ENCODE results near the gene RNFT2. TPM values are rescaled to one million over a fixed set of nuclear protein-coding genes. Genes with fewer than 3 reads are reported as not detected.
"Not testable (repeated sequence)": the region's sequence is repeated elsewhere in the genome, so short reads cannot be mapped to it uniquely, and the experiment has no call there.

RNFT2 gene
- total RNA-seq, 1 donor from 2014 or later: 6.4 TPM

GRCh38 chr12:116808113-116809105 lies 70.3 kb downstream of the RNFT2 start:
- Histone ChIP-seq H3K4me3 (no peak overlapping the region), H3K9me3 (no peaks in the 10 kb centered on the region), H3K4me1 (no peaks in the 10 kb centered on the region), H3K27me3 (no peaks in the 10 kb centered on the region), H3K36me3 (no peaks in the 10 kb centered on the region), H3K27ac (no peak overlapping the region)
- intact Hi-C loops (cut with DNase I): no loop called here
- no peak for TF ChIP-seq POLR2AphosphoS5 (IDR thresholded peaks at IDR 0.05; ENCODE audit: insufficient read depth in 1 of 2, low read depth in 1 of 2)
- TF ChIP-seq POLR2A (IDR thresholded peaks at IDR 0.05): no peak
- TF ChIP-seq, protein P1, sequence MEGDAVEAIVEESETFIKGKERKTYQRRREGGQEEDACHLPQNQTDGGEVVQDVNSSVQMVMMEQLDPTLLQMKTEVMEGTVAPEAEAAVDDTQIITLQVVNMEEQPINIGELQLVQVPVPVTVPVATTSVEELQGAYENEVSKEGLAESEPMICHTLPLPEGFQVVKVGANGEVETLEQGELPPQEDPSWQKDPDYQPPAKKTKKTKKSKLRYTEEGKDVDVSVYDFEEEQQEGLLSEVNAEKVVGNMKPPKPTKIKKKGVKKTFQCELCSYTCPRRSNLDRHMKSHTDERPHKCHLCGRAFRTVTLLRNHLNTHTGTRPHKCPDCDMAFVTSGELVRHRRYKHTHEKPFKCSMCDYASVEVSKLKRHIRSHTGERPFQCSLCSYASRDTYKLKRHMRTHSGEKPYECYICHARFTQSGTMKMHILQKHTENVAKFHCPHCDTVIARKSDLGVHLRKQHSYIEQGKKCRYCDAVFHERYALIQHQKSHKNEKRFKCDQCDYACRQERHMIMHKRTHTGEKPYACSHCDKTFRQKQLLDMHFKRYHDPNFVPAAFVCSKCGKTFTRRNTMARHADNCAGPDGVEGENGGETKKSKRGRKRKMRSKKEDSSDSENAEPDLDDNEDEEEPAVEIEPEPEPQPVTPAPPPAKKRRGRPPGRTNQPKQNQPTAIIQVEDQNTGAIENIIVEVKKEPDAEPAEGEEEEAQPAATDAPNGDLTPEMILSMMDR (IDR thresholded peaks at IDR 0.05): no peak
- DNase-seq (ENCODE audit: extremely low spot score in 2 of 2): no peak

DNA sequence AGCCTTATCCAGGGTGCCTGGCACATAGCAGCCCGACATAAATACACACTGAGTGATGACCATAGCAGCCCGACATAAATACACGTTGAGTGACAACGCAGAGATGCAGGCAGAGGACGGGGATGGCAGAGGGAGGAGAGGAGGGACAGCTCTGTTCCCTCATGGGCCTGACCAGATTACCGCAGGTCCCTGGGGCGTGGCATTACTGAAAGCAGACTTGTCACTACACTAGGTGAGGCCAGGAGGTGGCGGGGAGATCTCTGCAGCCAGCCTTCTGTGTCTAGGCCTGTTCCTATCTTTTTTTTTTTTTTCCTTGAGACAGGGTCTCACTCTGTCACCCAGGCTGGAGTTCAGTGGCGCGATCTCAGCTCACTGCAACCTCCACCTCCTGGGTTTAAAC lies 74.1 kb downstream of the RNFT2 start:
- TF ChIP-seq POLR2AphosphoS5 (IDR thresholded peaks at IDR 0.05; ENCODE audit: insufficient read depth in 1 of 2, low read depth in 1 of 2) (no peak), POLR2A (IDR thresholded peaks at IDR 0.05) (no peak)
- TF ChIP-seq, protein P1 (IDR thresholded peaks at IDR 0.05): no peak
- no peaks in the 10 kb centered on the region for H3K27me3 ChIP-seq
- no peak overlapping the region for H3K27ac ChIP-seq
- no peak for DNase-seq (ENCODE audit: extremely low spot score in 2 of 2)
- H3K36me3 ChIP-seq: no peaks in the 10 kb centered on the region
- intact Hi-C loops (cut with DNase I): no loop called here
- H3K9me3 ChIP-seq: no peaks in the 10 kb centered on the region
- H3K4me1 ChIP-seq: no peaks in the 10 kb centered on the region
- no peak overlapping the region for H3K4me3 ChIP-seq

DNA sequence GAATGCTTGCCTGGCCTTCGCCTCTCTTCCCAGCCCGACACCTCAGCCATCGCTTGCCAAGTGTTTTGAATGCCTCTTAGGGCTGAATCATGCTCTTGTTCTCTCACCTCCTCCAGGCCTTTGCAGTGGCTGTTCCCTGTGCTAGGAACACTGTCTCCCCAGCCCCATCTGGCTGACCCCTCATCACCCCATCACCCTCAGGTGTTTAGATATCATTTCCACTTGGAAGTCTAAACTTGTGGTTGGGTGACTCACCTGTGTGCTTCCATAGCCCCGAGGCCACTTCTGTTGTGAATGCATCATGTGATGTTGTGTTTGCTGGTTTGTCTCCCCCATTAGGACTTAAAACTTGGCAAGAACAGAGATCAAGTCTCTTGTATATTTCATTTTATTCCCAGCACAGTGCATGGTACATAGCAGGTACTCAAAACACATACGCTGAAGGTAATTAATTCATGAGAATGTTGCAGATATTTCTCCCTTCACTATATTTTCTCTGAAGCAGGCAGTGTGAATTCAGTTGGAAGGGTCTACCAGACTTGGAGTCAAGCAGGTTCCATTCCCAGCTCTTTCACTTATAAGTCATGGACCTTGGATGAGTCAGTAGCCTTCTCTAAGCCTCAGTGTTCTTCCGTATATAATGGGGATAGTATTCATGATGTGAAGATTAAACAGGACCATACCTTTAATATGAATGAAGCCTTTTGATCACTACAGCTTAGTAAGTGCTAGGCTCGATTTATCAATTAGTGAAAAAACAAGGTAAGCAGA lies 75.3 kb downstream of the RNFT2 start:
- no peak for DNase-seq (ENCODE audit: extremely low spot score in 2 of 2)
- no peaks in the 10 kb centered on the region for H3K27me3 ChIP-seq
- no peak overlapping the region for H3K4me3 ChIP-seq
- H3K9me3 ChIP-seq: no peaks in the 10 kb centered on the region
- TF ChIP-seq, protein P1 (IDR thresholded peaks at IDR 0.05): no peak
- no peak for TF ChIP-seq POLR2A (IDR thresholded peaks at IDR 0.05)
- no peak for TF ChIP-seq POLR2AphosphoS5 (IDR thresholded peaks at IDR 0.05; ENCODE audit: insufficient read depth in 1 of 2, low read depth in 1 of 2)
- no peaks in the 10 kb centered on the region for H3K36me3 ChIP-seq
- intact Hi-C loops (cut with DNase I): no loop called here
- H3K27ac ChIP-seq: no peak overlapping the region
- H3K4me1 ChIP-seq: peaks cover 7% of the 10 kb centered on the region

DNA sequence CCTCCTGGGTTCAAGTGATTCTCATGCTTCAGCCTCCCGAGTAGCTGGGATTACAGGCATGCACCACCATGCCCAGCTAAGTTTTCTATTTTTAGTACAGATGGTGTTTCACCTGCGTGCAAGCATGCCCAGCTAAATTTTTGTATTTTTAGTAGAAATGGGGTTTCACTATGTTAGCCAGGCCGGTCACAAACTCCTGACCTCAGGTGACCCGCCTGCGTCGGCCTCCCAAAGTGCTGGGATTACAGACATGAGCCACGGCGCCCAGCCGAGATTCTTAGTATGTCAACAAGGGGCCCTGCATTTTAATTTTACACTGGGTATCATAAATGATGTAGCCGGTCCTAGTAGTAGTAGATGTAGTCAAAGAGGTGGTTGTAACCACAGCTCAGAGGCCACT lies 76.7 kb downstream of the RNFT2 start:
- intact Hi-C loops (cut with DNase I); H3K27me3 ChIP-seq; H3K36me3 ChIP-seq; H3K4me3 ChIP-seq; H3K27ac ChIP-seq; H3K4me1 ChIP-seq; H3K9me3 ChIP-seq; DNase-seq (ENCODE audit: extremely low spot score in 2 of 2): not testable (repeated sequence)

- H3K9me3 ChIP-seq: no peaks in the 10 kb centered on the region
- peaks cover 10% of the 10 kb centered on the region for H3K4me1 ChIP-seq
- intact Hi-C loops (cut with DNase I): no loop called here
- no peaks in the 10 kb centered on the region for H3K36me3 ChIP-seq
- peak overlapping the region; percentile 61 to 65 for H3K4me3 ChIP-seq
- TF ChIP-seq POLR2AphosphoS5 (IDR thresholded peaks at IDR 0.05; ENCODE audit: insufficient read depth in 1 of 2, low read depth in 1 of 2) (no peak), POLR2A (IDR thresholded peaks at IDR 0.05) (no peak)
- TF ChIP-seq, protein P1 (IDR thresholded peaks at IDR 0.05): no peak
- H3K27ac ChIP-seq: peak overlapping the region; percentile 89
- no peaks in the 10 kb centered on the region for H3K27me3 ChIP-seq
- DNase-seq (ENCODE audit: extremely low spot score in 2 of 2): peak in 1 of 2 donors; percentile 88
Measured at GRCh38 chr12:116818341-116818856, 80.3 kb downstream of the RNFT2 start.
